Occipital lobe (tissue), 2 donors: ENCODE results near the gene C4B. TPM values are rescaled to one million over a fixed set of nuclear protein-coding genes. Genes with fewer than 3 reads are reported as not detected.
"Not testable (repeated sequence)": the region's sequence is repeated elsewhere in the genome, so short reads cannot be mapped to it uniquely, and the experiment has no call there.

Experiments used
- DNase-seq: peaks from one replicate; lab custom pipeline; 2025; lab: John Stamatoyannopoulos, UW
- total RNA-seq: library from RNA; depleted of rRNA; stranded (reverse); fragments of >200 nt; gene quantifications from one replicate; pipeline ENCODE4 v1.2.3, GENCODE V29; 2014

The C4B gene
- total RNA-seq, 1 donor from 2014 or later = 9.2 TPM

DNA sequence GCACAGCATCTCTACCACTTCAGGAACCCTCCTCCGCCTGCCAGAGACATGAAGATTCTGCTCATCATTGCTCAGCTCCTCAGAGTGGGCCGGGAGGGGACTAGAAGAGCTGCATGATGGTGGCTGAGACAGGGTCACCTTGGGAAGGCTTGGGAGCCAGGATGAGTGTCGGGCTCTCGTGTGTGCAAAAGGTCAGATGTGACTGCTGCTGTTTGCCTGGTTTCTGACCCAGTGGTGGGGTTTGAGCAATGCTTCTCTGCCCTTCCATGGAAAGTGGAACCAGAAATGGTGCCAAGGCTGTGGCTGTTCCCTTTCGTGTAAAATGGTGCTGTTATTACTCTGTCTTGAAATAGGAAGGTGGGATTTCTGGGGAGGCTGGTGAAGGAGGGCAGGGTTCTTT is 33.6 kb upstream of the C4B start:
- DNase-seq = not testable (repeated sequence)

DNA sequence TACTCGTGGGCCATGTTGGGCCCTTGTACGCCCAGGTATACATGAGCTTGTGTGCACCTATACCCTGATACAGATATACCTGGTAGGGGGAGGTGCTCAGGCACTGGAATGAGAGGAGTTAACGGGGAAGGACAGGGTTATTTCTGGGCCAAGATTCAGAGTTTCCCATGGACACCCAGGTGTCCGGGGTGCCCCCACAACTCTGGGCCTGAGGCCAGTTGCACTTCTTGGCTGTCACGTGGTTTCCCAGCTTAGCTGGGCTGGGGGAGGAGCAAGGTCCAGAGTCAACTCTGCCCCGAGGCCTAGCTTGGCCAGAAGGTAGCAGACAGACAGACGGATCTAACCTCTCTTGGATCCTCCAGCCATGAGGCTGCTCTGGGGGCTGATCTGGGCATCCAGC is 32.9 kb upstream of the C4B start, which contains the start of gene C4A:
Gene C4A, plus strand, starts transcription at position 314 of the 400 bp plus-strand sequence. Its CDS starts 51 bp downstream, at position 365.
- DNase-seq = not testable (repeated sequence)

GRCh38 chr6:31989363-31989762 is 25.2 kb upstream of the C4B start:
- DNase-seq = not testable (repeated sequence)

- DNase-seq = not testable (repeated sequence)
Observed at GRCh38 chr6:31994421-31994820, 20.2 kb upstream of the C4B start.

DNA sequence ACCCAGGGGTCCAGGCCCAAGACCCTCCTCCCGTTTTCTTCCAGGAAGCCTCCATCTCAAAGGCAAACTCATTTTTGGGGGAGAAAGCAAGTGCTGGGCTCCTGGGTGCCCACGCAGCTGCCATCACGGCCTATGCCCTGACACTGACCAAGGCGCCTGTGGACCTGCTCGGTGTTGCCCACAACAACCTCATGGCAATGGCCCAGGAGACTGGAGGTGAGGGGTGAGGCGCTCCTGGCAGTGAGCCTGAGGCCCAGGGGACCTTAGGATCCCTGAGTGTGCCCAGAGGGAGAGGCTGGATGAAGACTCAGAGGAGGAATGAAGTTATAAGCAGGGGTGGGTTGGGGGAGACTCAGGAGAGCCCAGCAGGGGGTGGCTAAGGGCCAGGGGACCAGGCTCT is 18.2 kb upstream of the C4B start:
- DNase-seq = not testable (repeated sequence)

DNA sequence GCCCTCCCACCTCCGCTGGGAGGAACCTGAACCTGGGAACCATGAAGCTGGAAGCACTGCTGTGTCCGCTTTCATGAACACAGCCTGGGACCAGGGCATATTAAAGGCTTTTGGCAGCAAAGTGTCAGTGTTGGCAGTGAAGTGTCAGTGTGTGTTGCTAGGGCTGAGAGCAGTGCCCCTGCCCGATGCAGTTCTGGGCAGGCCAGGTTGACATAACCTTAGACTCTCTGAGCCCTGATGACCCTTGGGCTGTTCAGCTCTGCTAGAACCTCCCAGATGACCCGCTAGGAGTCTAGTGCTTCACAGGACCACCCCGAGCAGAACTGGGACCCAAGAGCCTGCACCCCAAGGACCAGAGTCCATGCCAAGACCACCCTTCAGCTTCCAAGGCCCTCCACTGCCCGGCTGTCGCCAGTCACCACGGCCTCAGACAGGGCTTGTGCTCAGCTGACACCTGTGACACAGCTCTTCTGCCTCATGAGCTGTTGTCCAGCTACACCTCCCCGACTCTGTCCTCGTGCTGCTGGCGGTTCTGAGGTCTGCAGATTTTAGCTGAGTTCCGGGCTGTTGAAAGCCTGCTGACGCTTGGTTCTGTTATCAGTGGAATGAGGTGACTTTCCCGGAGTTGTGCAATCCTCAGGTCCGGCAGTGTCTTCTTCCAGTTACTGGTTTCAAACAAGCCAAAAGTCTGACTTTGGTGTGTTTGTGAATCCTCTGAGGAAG is 11.9 kb upstream of the C4B start:
- DNase-seq = not testable (repeated sequence)

- DNase-seq = not testable (repeated sequence)
Observed at GRCh38 chr6:32003301-32003700, 11.3 kb upstream of the C4B start.

- not testable (repeated sequence) for DNase-seq
Observed at GRCh38 chr6:32004393-32004792, 10.2 kb upstream of the C4B start.

DNA sequence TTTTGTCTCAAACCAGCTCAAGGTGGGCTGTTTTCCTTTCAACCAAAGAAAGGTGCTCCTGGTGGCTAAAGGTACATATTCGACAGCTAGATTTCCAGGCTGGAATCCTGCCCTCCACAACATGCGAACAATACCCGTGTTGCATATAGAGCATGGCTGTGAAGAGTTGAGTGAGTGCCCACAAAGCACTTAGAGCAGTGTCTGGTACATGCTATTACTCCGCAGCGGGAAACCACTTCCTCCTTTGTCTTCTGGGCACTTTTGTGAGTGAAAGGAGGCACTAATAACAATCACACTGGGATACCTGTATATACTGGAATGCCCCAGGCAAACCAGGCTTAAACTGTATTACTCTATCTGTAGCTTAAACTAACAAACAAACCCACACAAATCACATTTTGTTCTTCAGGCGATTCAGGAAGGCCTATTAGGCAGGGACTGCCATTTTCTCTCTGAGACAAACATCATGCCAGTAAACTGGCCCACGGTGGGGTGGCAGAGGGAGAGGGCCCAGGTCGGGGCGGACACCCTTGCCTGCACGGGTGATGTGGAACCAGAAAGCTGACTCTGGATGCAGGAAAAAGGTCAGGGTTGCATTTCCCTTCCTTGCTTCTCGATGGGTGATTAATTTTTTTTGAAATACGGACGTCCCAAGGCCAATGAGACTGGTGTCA is 9.6 kb upstream of the C4B start:
- DNase-seq = not testable (repeated sequence)

- not testable (repeated sequence) for DNase-seq
Observed at GRCh38 chr6:32005538-32005880, 9.1 kb upstream of the C4B start.

GRCh38 chr6:32005991-32006529 is 8.5 kb upstream of the C4B start:
- not testable (repeated sequence) for DNase-seq

DNA sequence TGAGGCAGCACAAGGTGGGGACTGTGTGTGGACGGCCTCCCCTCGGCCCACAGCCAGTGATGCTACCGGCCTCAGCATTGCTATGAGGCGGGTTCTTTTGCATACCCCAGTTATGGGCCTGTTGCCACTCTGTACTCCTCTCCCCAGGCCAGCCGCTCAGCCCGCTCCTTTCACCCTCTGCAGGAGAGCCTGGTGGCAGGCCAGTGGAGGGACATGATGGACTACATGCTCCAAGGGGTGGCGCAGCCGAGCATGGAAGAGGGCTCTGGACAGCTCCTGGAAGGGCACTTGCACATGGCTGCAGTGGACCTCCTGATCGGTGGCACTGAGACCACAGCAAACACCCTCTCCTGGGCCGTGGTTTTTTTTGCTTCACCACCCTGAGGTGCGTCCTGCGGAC is 7.5 kb upstream of the C4B start:
- not testable (repeated sequence) for DNase-seq

DNA sequence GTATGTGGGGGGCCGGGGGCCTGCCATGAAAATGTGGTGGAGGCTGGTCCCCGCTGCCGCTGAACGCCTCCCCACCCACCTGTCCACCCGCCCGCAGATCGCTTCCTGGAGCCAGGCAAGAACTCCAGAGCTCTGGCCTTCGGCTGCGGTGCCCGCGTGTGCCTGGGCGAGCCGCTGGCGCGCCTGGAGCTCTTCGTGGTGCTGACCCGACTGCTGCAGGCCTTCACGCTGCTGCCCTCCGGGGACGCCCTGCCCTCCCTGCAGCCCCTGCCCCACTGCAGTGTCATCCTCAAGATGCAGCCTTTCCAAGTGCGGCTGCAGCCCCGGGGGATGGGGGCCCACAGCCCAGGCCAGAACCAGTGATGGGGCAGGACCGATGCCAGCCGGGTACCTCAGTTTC is 6.6 kb upstream of the C4B start:
- DNase-seq = not testable (repeated sequence)

- DNase-seq = not testable (repeated sequence)
Observed at GRCh38 chr6:32008616-32009015, 6.0 kb upstream of the C4B start.

DNA sequence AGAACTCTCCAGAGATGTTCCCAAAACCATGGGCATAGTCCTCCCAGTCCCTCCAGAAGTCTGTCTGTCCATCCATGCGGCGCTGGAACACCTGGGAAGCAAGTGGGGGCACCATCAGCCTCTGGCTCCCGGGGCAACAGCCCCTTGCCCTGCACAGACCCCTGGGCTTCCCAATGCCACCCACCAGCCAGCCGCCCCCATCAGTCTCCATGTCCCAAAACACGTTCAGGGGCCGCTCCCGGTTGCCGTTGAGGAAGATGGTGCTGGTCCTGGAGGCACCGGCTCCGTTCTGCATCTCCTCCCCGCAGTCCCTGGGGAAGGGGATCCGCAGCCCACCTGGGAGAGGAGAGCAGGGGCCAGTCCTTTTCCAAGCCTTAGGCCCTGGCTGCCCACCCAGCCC is 5.1 kb upstream of the C4B start:
- not testable (repeated sequence) for DNase-seq

- not testable (repeated sequence) for DNase-seq
Observed at GRCh38 chr6:32010856-32011530, 3.6 kb upstream of the C4B start.

DNA sequence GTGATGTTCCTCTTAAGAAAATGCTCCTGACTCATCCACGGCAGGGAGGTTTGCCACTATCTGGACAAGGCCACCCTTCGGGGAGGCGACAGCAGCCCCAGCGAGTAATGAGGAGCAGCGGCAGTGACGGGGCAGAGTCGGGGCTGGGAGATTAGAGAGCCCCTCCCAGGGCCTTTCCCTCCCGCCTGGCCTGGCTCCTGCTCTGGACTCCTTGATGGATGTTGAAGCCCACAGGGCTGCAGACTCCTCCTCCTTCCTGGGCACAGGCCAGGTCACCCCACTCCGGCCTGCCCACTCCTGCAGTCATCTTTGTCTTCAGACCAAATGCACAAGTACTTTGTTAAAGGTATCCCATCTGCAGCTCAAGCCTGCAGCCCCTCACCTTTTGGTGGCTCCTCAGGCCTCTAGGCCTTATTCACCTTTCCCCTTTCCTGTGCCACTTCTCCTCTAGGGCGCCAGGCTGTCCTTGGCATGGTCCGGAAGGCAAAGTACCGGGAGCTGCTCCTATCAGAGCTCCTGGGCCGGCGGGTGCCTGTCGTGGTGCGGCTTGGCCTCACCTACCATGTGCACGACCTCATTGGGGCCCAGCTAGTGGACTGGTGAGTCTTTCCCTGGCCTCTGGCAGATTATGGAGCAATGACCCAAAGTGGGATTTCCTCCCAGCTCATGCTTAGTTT is 1.5 kb upstream of the C4B start:
- not testable (repeated sequence) for DNase-seq

DNA sequence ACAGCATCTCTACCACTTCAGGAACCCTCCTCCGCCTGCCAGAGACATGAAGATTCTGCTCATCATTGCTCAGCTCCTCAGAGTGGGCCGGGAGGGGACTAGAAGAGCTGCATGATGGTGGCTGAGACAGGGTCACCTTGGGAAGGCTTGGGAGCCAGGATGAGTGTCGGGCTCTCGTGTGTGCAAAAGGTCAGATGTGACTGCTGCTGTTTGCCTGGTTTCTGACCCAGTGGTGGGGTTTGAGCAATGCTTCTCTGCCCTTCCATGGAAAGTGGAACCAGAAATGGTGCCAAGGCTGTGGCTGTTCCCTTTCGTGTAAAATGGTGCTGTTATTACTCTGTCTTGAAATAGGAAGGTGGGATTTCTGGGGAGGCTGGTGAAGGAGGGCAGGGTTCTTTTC is 857 bp upstream of the C4B start:
- DNase-seq = not testable (repeated sequence)

DNA sequence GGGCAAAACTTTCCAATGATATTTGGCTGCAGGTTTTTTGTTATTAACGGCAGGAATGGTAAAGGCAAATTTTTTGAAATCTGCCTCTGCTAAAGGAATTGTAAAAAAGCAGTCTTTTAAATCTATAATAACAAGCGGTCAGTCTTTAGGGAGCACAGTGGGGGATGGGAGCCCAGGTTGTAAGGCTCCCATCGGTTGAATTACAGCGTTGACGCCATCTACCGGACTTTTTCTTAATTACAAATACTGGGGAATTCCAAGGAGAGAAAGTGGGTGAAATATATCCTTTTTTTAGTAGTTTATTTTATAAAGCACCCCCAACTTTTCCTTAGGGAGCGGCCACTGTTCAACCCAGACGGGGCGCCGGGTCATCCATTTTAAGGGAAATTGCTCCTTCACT is 7.5 kb downstream of the C4B start:
- not testable (repeated sequence) for DNase-seq

GRCh38 chr6:32028631-32029030 is 14.0 kb downstream of the C4B start:
- not testable (repeated sequence) for DNase-seq

DNA sequence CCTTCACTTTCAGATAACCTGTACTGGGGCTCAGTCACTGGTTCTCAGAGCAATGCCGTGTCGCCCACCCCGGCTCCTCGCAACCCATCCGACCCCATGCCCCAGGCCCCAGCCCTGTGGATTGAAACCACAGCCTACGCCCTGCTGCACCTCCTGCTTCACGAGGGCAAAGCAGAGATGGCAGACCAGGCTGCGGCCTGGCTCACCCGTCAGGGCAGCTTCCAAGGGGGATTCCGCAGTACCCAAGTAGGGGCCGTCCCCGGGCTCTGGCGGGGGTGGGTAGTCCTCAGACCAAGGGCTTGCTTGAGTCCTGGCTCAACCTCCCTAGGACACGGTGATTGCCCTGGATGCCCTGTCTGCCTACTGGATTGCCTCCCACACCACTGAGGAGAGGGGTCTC is 15.0 kb downstream of the C4B start:
- DNase-seq = not testable (repeated sequence)
